RWPE1 (cell line): ENCODE results near the gene TBC1D4.

Source experiments
- CTCF ChIA-PET: fragments of 350-600 bp; sonication (Branson Sonifier 250); formaldehyde crosslinking; extraction: SDS; loops from one replicate; lab custom pipeline; 2021; lab: Yijun Ruan, JAX
- POLR2A ChIA-PET: fragments of 400-600 bp; formaldehyde crosslinking; extraction: SDS; loops from one replicate; lab custom pipeline; 2020; ENCODE audit warnings: antibody characterized with exemption; ENCODE audit not compliant: low non-redundant PET; lab: Yijun Ruan, JAX
- DNase-seq: peaks from one replicate; pipeline ENCODE4 v3.0.0; 2012; ENCODE audit warnings: low spot score
- H3K27ac ChIP-seq: fragments of 450-650 bp; 2 replicates; pipeline ENCODE4 v1.5.1; 2017
- CTCF ChIP-seq: fragments of 450-650 bp; conservative IDR thresholded peaks from 2 replicates; pipeline ENCODE4 v1.5.1; 2017; ENCODE audit warnings: low read depth, mild to moderate bottlenecking

TBC1D4 gene

GRCh38 chr13:75481176-75482069 lies 546 bp downstream of the TBC1D4 start:
- TF ChIP-seq CTCF = no peak
- POLR2A ChIA-PET = no interaction called here
- H3K27ac ChIP-seq = peak overlapping the region; percentile 89
- CTCF ChIA-PET = interaction anchor here (0.6 to 1.6 kb wide), 13 partner anchors 9 to 1827 kb away, joined by 3 to 13 read pairs (median 4); no protein-coding TSS in a partner anchor
- DNase-seq = peak; percentile 30

GRCh38 chr13:75480671-75481175 lies 1.2 kb downstream of the TBC1D4 start:
- POLR2A ChIA-PET = no interaction called here
- peak overlapping the region; percentile 89 for H3K27ac ChIP-seq
- no peak for TF ChIP-seq CTCF
- peak; percentile 73 for DNase-seq
- CTCF ChIA-PET = no interaction called here

- ChIA-PET POLR2A (no interaction called here), CTCF (interaction anchor here (0.8 to 1.0 kb wide), 2 partner anchors 115 to 190 kb away, joined by 3 read pairs; no protein-coding TSS in a partner anchor)
- TF ChIP-seq CTCF = no peak
- H3K27ac ChIP-seq = no peak overlapping the region
- no peak for DNase-seq
These were observed 2.7 kb downstream of the TBC1D4 start for GRCh38 chr13:75479102-75479740.

GRCh38 chr13:75478659-75479058 lies 3.3 kb downstream of the TBC1D4 start:
- H3K27ac ChIP-seq = no peak overlapping the region
- no peak for DNase-seq
- no peak for TF ChIP-seq CTCF
- ChIA-PET CTCF (interaction anchor here (0.8 to 1.0 kb wide), 2 partner anchors 114 to 190 kb away, joined by 3 read pairs; no protein-coding TSS in a partner anchor), POLR2A (no interaction called here)

- TF ChIP-seq CTCF = no peak
- H3K27ac ChIP-seq = no peak overlapping the region
- DNase-seq = no peak
- POLR2A ChIA-PET = no interaction called here
- CTCF ChIA-PET = interaction anchor here (0.6 kb wide), 1 partner anchor 15 kb away, joined by 4 read pairs; no protein-coding TSS in a partner anchor
These were observed 7.0 kb downstream of the TBC1D4 start for GRCh38 chr13:75474956-75475355.

GRCh38 chr13:75473468-75473867 lies 8.5 kb downstream of the TBC1D4 start:
- no peak for TF ChIP-seq CTCF
- no peak overlapping the region for H3K27ac ChIP-seq
- POLR2A ChIA-PET = no interaction called here
- no peak for DNase-seq
- CTCF ChIA-PET = interaction anchor here (0.6 kb wide), 1 partner anchor 1581 kb away, joined by 3 read pairs; no protein-coding TSS in a partner anchor
